Fibroblast of lung (primary cell): ENCODE results near the gene PSMD13. TPM values are rescaled to one million over a fixed set of nuclear protein-coding genes. Genes with fewer than 3 reads are reported as not detected.

Source experiments
- DNase-seq, 2 donors: peaks; one replicate each; pipeline versions ENCODE4 v3.0.0 to v3.0.0-alpha.2; 2010; ENCODE audit warnings: low read depth in 2 of 2
- H2AFZ ChIP-seq: 2 replicates; pipeline ENCODE4 v1.5.1; 2012; ENCODE audit warnings: low read length, control low read depth, inconsistent platforms
- H3K27ac ChIP-seq: 2 replicates; pipeline ENCODE4 v1.5.1; 2011; ENCODE audit warnings: low read length, control low read depth; ENCODE audit not compliant: insufficient read depth
- H3K27me3 ChIP-seq: 2 replicates; pipeline ENCODE4 v1.5.1; 2011; ENCODE audit warnings: mild to moderate bottlenecking, low read length; ENCODE audit not compliant: control insufficient read depth, insufficient read depth
- H3K36me3 ChIP-seq: 2 replicates; pipeline ENCODE4 v1.5.1; 2011; ENCODE audit warnings: low read length; ENCODE audit not compliant: control insufficient read depth, insufficient read depth
- H3K4me1 ChIP-seq: 2 replicates; pipeline ENCODE4 v1.5.1; 2011; ENCODE audit warnings: low read length; ENCODE audit not compliant: control insufficient read depth, insufficient read depth; ENCODE audit errors: extremely low read depth
- H3K4me2 ChIP-seq: 2 replicates; pipeline ENCODE4 v1.5.1; 2011; ENCODE audit warnings: low read length, control low read depth; ENCODE audit not compliant: insufficient read depth; ENCODE audit errors: extremely low read depth
- H3K4me3 ChIP-seq, 4 experiments: fragments of 200-600 bp in 1 of 4; sonication (generic) in 1 of 4; replicated peaks in 1 of 4; 2 replicates each; pipeline ENCODE4 v1.5.1; 2011 to 2016; ENCODE audit warnings: low read length in 4 of 4, low read depth in 3 of 4, mild to moderate bottlenecking in 3 of 4, control low read depth in 2 of 4, inconsistent platforms in 1 of 4, mixed read lengths in 1 of 4; ENCODE audit not compliant: insufficient read depth in 1 of 4; ENCODE audit errors: control extremely low read depth in 1 of 4
- H3K79me2 ChIP-seq: 2 replicates; pipeline ENCODE4 v1.5.1; 2012; ENCODE audit warnings: mild to moderate bottlenecking, low read length, inconsistent platforms; ENCODE audit not compliant: control insufficient read depth, insufficient read depth
- H3K9ac ChIP-seq: 2 replicates; pipeline ENCODE4 v1.5.1; 2011; ENCODE audit warnings: mild to moderate bottlenecking, low read length, control low read depth; ENCODE audit not compliant: insufficient read depth
- H3K9me3 ChIP-seq: 2 replicates; pipeline ENCODE4 v1.5.1; 2012; ENCODE audit warnings: low read depth, low read length; ENCODE audit not compliant: control insufficient read depth, insufficient read depth
- H4K20me1 ChIP-seq: 2 replicates; pipeline ENCODE4 v1.5.1; 2011; ENCODE audit warnings: low read length; ENCODE audit not compliant: control insufficient read depth, insufficient read depth; ENCODE audit errors: extremely low read depth
- CTCF ChIP-seq, 2 donors: IDR thresholded peaks in 1 of 2; conservative IDR thresholded peaks in 1 of 2; 1 replicate in 1 of 2; 2 replicates in 1 of 2; pipeline ENCODE4 v1.5.1; 2011 to 2012; ENCODE audit warnings: low read length in 2 of 2, control low read depth in 1 of 2, inconsistent platforms in 1 of 2, low read depth in 1 of 2, mild to moderate bottlenecking in 1 of 2
- EZH2 ChIP-seq: IDR thresholded peaks from 2 replicates; pipeline ENCODE4 v1.5.1; 2012; ENCODE audit warnings: low read length, control low read depth, mild to moderate bottlenecking; ENCODE audit errors: missing control alignments
- polyA plus RNA-seq, 2 donors: library from polyadenylated mRNA; depleted of rRNA in 1 of 2; stranded (reverse) in 1 of 2; unstranded in 1 of 2; fragments of >200 nt; gene quantifications; 2 replicates each; pipeline ENCODE4 v1.2.1, GENCODE V29; 2011 to 2012; ENCODE audit warnings: missing spikeins in 1 of 2
- total RNA-seq: library from RNA; depleted of rRNA; stranded (reverse); fragments of >200 nt; gene quantifications from 2 replicates; pipeline ENCODE4 v1.2.1, GENCODE V29; 2014

Gene PSMD13
- total and polyA plus RNA-seq, 2 donors (not counting 1 experiment from before 2014, with no cell fraction given): 106 to 147 TPM

- H3K9ac ChIP-seq: no peak overlapping the region
- H3K4me1 ChIP-seq: no peaks in the 10 kb centered on the region
- H3K9me3 ChIP-seq: no peaks in the 10 kb centered on the region
- no peaks in the 10 kb centered on the region for H3K79me2 ChIP-seq
- no peak overlapping the region for H3K27ac ChIP-seq
- H3K27me3 ChIP-seq: peaks cover 55% of the 10 kb centered on the region
- no peak for TF ChIP-seq EZH2
- TF ChIP-seq CTCF (conservative IDR thresholded peaks at IDR 0.05 in 1 of 2, IDR thresholded peaks at IDR 0.05 in 1 of 2; ENCODE audit: low read depth in 1 of 2, low read length in 2 of 2): no peak
- no peaks in the 10 kb centered on the region for H3K36me3 ChIP-seq
- no peak overlapping the region for H3K4me3 ChIP-seq
- no peak overlapping the region for H3K4me2 ChIP-seq
- DNase-seq: no peak
- H2AFZ ChIP-seq: no peak overlapping the region
- H4K20me1 ChIP-seq: no peaks in the 10 kb centered on the region
Measured at GRCh38 chr11:282171-282570, 45.4 kb downstream of the PSMD13 start.

GRCh38 chr11:282630-283360 lies 46.0 kb downstream of the PSMD13 start:
- Histone ChIP-seq H3K27ac (no peak overlapping the region), H2AFZ (no peak overlapping the region), H3K4me2 (no peak overlapping the region), H3K27me3 (peaks cover 53% of the 10 kb centered on the region), H3K4me1 (no peaks in the 10 kb centered on the region), H3K36me3 (no peaks in the 10 kb centered on the region), H3K4me3 (no peak overlapping the region), H3K79me2 (no peaks in the 10 kb centered on the region), H4K20me1 (no peaks in the 10 kb centered on the region), H3K9me3 (no peaks in the 10 kb centered on the region), H3K9ac (no peak overlapping the region)
- TF ChIP-seq CTCF (conservative IDR thresholded peaks at IDR 0.05 in 1 of 2, IDR thresholded peaks at IDR 0.05 in 1 of 2; ENCODE audit: low read depth in 1 of 2, low read length in 2 of 2) (no peak), EZH2 (no peak)
- DNase-seq: no peak

GRCh38 chr11:283405-284104 lies 46.8 kb downstream of the PSMD13 start:
- Histone ChIP-seq H3K9me3 (no peaks in the 10 kb centered on the region), H3K79me2 (no peaks in the 10 kb centered on the region), H3K27ac (no peak overlapping the region), H3K36me3 (no peaks in the 10 kb centered on the region), H3K9ac (no peak overlapping the region), H4K20me1 (no peaks in the 10 kb centered on the region), H3K4me2 (no peak overlapping the region), H2AFZ (no peak overlapping the region), H3K27me3 (peaks cover 48% of the 10 kb centered on the region), H3K4me1 (no peaks in the 10 kb centered on the region), H3K4me3 (no peak overlapping the region)
- TF ChIP-seq CTCF (conservative IDR thresholded peaks at IDR 0.05 in 1 of 2, IDR thresholded peaks at IDR 0.05 in 1 of 2; ENCODE audit: low read depth in 1 of 2, low read length in 2 of 2) (no peak), EZH2 (no peak)
- no peak for DNase-seq
